ENCODE results near the gene SNTG2.

- TF ChIP-seq POLR2A (IDR thresholded peaks at IDR 0.05), result no peak
- TF ChIP-seq CTCF (IDR thresholded peaks at IDR 0.05 in 8 of 11, conservative IDR thresholded peaks at IDR 0.05 in 3 of 11), result no peak
Measured at GRCh38 chr2:1054399-1054798, 103.8 kb downstream of the SNTG2 start.

Measured in spleen (tissue), 7 donors.